ENCODE data around the gene GSTM3.

GSTM3 gene

GRCh38 chr1:109765483-109765815, 24.6 kb upstream of the GSTM3 start:
- H3K27me3 ChIP-seq (ENCODE audit: insufficient read depth, low read length): peaks cover 3% of the 10 kb centered on the region
- H3K9ac ChIP-seq (ENCODE audit: low read length): no peak overlapping the region
- no peak overlapping the region for H2AFZ ChIP-seq (ENCODE audit: low read length)
- H3K27ac ChIP-seq (ENCODE audit: low read depth, low read length, poor library complexity, severe bottlenecking): no peak overlapping the region
- no peaks in the 10 kb centered on the region for H3K4me1 ChIP-seq (ENCODE audit: insufficient read depth, low read length, severe bottlenecking)
- H3K9me2 ChIP-seq (ENCODE audit: low read depth, low read length): no peaks in the 10 kb centered on the region
- no peak overlapping the region for H3K4me2 ChIP-seq (ENCODE audit: low read length)
- no peaks in the 10 kb centered on the region for H3K79me2 ChIP-seq (ENCODE audit: insufficient read depth, low read length)
- no peak overlapping the region for H3K4me3 ChIP-seq (ENCODE audit: low read depth, low read length, poor library complexity, severe bottlenecking)
- TF ChIP-seq EZH2 (IDR thresholded peaks at IDR 0.05; ENCODE audit: borderline replicate concordance, low read length) (no peak), CTCF (IDR thresholded peaks at IDR 0.05; ENCODE audit: low read length) (no peak)
- H3K36me3 ChIP-seq (ENCODE audit: insufficient read depth, low read length): no peaks in the 10 kb centered on the region
- no peaks in the 10 kb centered on the region for H4K20me1 ChIP-seq (ENCODE audit: insufficient read depth, low read length)
- no peaks in the 10 kb centered on the region for H3K9me3 ChIP-seq (ENCODE audit: low read length)
- H3F3A ChIP-seq (ENCODE audit: insufficient read depth, low read length): no peaks in the 10 kb centered on the region

- Histone ChIP-seq H2AFZ (ENCODE audit: low read length) (no peak overlapping the region), H3F3A (ENCODE audit: insufficient read depth, low read length) (no peaks in the 10 kb centered on the region), H3K9ac (ENCODE audit: low read length) (no peak overlapping the region), H3K4me3 (ENCODE audit: low read depth, low read length, poor library complexity, severe bottlenecking) (no peak overlapping the region), H3K27me3 (ENCODE audit: insufficient read depth, low read length) (no peaks in the 10 kb centered on the region; the same call in 1 of the 2 replicates), H3K9me2 (ENCODE audit: low read depth, low read length) (no peaks in the 10 kb centered on the region), H3K4me1 (ENCODE audit: insufficient read depth, low read length, severe bottlenecking) (no peaks in the 10 kb centered on the region), H3K79me2 (ENCODE audit: insufficient read depth, low read length) (no peaks in the 10 kb centered on the region), H3K27ac (ENCODE audit: low read depth, low read length, poor library complexity, severe bottlenecking) (no peak overlapping the region), H4K20me1 (ENCODE audit: insufficient read depth, low read length) (no peaks in the 10 kb centered on the region), H3K4me2 (ENCODE audit: low read length) (no peak overlapping the region), H3K36me3 (ENCODE audit: insufficient read depth, low read length) (no peaks in the 10 kb centered on the region), H3K9me3 (ENCODE audit: low read length) (no peaks in the 10 kb centered on the region)
- no peak for TF ChIP-seq CTCF (IDR thresholded peaks at IDR 0.05; ENCODE audit: low read length)
- TF ChIP-seq EZH2 (IDR thresholded peaks at IDR 0.05; ENCODE audit: borderline replicate concordance, low read length): no peak
Observed at GRCh38 chr1:109764561-109765482, 24.0 kb upstream of the GSTM3 start.

GRCh38 chr1:109763646-109764415, 23.0 kb upstream of the GSTM3 start, which contains the start of gene EPS8L3:
Gene EPS8L3, minus strand, starts transcription at chr1:109763923. Its CDS starts 2,174 bp downstream, at chr1:109761749.
- no peak within 1 kb of the TSS for H2AFZ ChIP-seq (ENCODE audit: low read length)
- no peak within 1 kb of the TSS for H3K9ac ChIP-seq (ENCODE audit: low read length)
- no peaks in the 10 kb centered on the region for H3K9me2 ChIP-seq (ENCODE audit: low read depth, low read length)
- H3K27ac ChIP-seq (ENCODE audit: low read depth, low read length, poor library complexity, severe bottlenecking): no peak within 1 kb of the TSS
- TF ChIP-seq EZH2 (IDR thresholded peaks at IDR 0.05; ENCODE audit: borderline replicate concordance, low read length) (no peak), CTCF (IDR thresholded peaks at IDR 0.05; ENCODE audit: low read length) (no peak)
- no peak within 1 kb of the TSS for H3K4me2 ChIP-seq (ENCODE audit: low read length)
- no peaks in the 10 kb centered on the region for H3K79me2 ChIP-seq (ENCODE audit: insufficient read depth, low read length)
- H3K27me3 ChIP-seq (ENCODE audit: insufficient read depth, low read length): no peaks in the 10 kb centered on the region; the same call in 1 of the 2 replicates
- H3F3A ChIP-seq (ENCODE audit: insufficient read depth, low read length): no peaks in the 10 kb centered on the region
- H3K36me3 ChIP-seq (ENCODE audit: insufficient read depth, low read length): no peaks in the 10 kb centered on the region
- no peak within 1 kb of the TSS for H3K4me3 ChIP-seq (ENCODE audit: low read depth, low read length, poor library complexity, severe bottlenecking)
- no peaks in the 10 kb centered on the region for H3K4me1 ChIP-seq (ENCODE audit: insufficient read depth, low read length, severe bottlenecking)
- no peaks in the 10 kb centered on the region for H4K20me1 ChIP-seq (ENCODE audit: insufficient read depth, low read length)
- no peaks in the 10 kb centered on the region for H3K9me3 ChIP-seq (ENCODE audit: low read length)

Data from OCI-LY1 (cell line).